ENCODE data around the gene PLCG1.

- TF ChIP-seq CTCF (conservative IDR thresholded peaks at IDR 0.05; ENCODE audit: low read depth in 2 of 2) (no peak), EZH2 (IDR thresholded peaks at IDR 0.05; ENCODE audit: low read depth, unreplicated experiment) (no peak), JUNB (IDR thresholded peaks at IDR 0.05; ENCODE audit: unreplicated experiment) (no peak)
- TF ChIP-seq, protein P1, sequence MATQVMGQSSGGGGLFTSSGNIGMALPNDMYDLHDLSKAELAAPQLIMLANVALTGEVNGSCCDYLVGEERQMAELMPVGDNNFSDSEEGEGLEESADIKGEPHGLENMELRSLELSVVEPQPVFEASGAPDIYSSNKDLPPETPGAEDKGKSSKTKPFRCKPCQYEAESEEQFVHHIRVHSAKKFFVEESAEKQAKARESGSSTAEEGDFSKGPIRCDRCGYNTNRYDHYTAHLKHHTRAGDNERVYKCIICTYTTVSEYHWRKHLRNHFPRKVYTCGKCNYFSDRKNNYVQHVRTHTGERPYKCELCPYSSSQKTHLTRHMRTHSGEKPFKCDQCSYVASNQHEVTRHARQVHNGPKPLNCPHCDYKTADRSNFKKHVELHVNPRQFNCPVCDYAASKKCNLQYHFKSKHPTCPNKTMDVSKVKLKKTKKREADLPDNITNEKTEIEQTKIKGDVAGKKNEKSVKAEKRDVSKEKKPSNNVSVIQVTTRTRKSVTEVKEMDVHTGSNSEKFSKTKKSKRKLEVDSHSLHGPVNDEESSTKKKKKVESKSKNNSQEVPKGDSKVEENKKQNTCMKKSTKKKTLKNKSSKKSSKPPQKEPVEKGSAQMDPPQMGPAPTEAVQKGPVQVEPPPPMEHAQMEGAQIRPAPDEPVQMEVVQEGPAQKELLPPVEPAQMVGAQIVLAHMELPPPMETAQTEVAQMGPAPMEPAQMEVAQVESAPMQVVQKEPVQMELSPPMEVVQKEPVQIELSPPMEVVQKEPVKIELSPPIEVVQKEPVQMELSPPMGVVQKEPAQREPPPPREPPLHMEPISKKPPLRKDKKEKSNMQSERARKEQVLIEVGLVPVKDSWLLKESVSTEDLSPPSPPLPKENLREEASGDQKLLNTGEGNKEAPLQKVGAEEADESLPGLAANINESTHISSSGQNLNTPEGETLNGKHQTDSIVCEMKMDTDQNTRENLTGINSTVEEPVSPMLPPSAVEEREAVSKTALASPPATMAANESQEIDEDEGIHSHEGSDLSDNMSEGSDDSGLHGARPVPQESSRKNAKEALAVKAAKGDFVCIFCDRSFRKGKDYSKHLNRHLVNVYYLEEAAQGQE (IDR thresholded peaks at IDR 0.05; ENCODE audit: unreplicated experiment): no peak
These were observed 35.2 kb downstream of the PLCG1 start for GRCh38 chr20:41172296-41173140.

Measured in GM23338 (cell line).